HepG2 (cell line): Measurements from ENCODE around the gene CEACAM5. TPM values are rescaled to one million over a fixed set of nuclear protein-coding genes. Genes with fewer than 3 reads are reported as not detected.

Experiments used
- ATAC-seq: fragments of 200-7000 bp; cut with Tn5 transposase; 3 replicates; pipeline ENCODE4 v1.9.1; 2020; ENCODE audit warnings: mild to moderate bottlenecking, moderate library complexity
- BruUV-seq: library from RNA; stranded (reverse); fragments of 400-500 nt; replicated peaks from 2 replicates; lab custom pipeline; 2021; lab: Mats Ljungman, UMichigan
- CTCF ChIA-PET: fragments of 300-600 bp; formaldehyde crosslinking; extraction: SDS; loops from one replicate; lab custom pipeline; 2021; ENCODE audit warnings: low total read pairs, inconsistent platforms, low intra/inter-chr PET ratio; lab: Yijun Ruan, JAX
- POLR2A ChIA-PET: fragments of 350-600 bp; sonication (Branson Sonifier 250); formaldehyde crosslinking; loops from one replicate; lab custom pipeline; 2020; ENCODE audit warnings: antibody characterized with exemption, inconsistent platforms; lab: Yijun Ruan, JAX
- DNase-seq: peaks from one replicate; pipeline ENCODE4 v3.0.0-alpha.2; 2015; ENCODE audit warnings: low spot score
- FAIRE-seq: peaks from 3 replicates; lab custom pipeline; 2011; peaks lifted over from hg19 to GRCh38; lab: Jason Lieb, UNC
- H2AFZ ChIP-seq: one replicate; pipeline ENCODE4 v1.6.1; 2011; ENCODE audit warnings: low read length, inconsistent platforms
- H3K27ac ChIP-seq: fragments of 300-600 bp; 3 replicates; pipeline ENCODE4 v1.8.0; 2011; ENCODE audit warnings: mixed run types, mild to moderate bottlenecking, mixed read lengths, low read length, inconsistent platforms; ENCODE audit not compliant: insufficient read depth; ENCODE audit errors: extremely low read length
- H3K27me3 ChIP-seq, 2 experiments: fragments of 200-600 bp in 1 of 2; 2 replicates in 1 of 2; 3 replicates in 1 of 2; pipeline versions ENCODE4 v1.6.0 to v1.8.0; 2011; ENCODE audit warnings: low read length in 2 of 2, mild to moderate bottlenecking in 2 of 2, moderate library complexity in 2 of 2, inconsistent platforms in 1 of 2; ENCODE audit not compliant: insufficient read depth in 2 of 2, control insufficient read depth in 1 of 2
- H3K36me3 ChIP-seq, 2 experiments: fragments of 200-600 bp in 1 of 2; replicated peaks in 1 of 2; 2 replicates in 1 of 2; 3 replicates in 1 of 2; pipeline versions ENCODE4 v1.5.1 to v1.8.0; 2011; ENCODE audit warnings: low read length in 2 of 2, inconsistent platforms in 1 of 2; ENCODE audit not compliant: insufficient read depth in 2 of 2, control insufficient read depth in 1 of 2
- H3K4me1 ChIP-seq: 2 replicates; pipeline ENCODE4 v1.5.1; 2012; ENCODE audit warnings: low read length, inconsistent platforms; ENCODE audit not compliant: insufficient read depth
- H3K4me2 ChIP-seq: 2 replicates; pipeline ENCODE4 v1.6.0; 2011; ENCODE audit warnings: low read depth, low read length, inconsistent platforms
- H3K4me3 ChIP-seq, 3 experiments: fragments of 200-600 bp in 1 of 3; sonication (generic), shearing (Covaris generic) in 1 of 3; replicated peaks in 1 of 3; 2 replicates each; pipeline ENCODE4 v1.5.1; 2011 to 2016; ENCODE audit warnings: low read length in 3 of 3, inconsistent platforms in 2 of 3, low read depth in 2 of 3, mild to moderate bottlenecking in 2 of 3, control low read depth in 1 of 3, mixed read lengths in 1 of 3; ENCODE audit not compliant: insufficient read depth in 1 of 3
- H3K79me2 ChIP-seq: one replicate; pipeline ENCODE4 v1.6.1; 2011; ENCODE audit warnings: low read length, inconsistent platforms; ENCODE audit not compliant: insufficient read depth
- H3K9ac ChIP-seq: 2 replicates; pipeline ENCODE4 v1.6.0; 2011; ENCODE audit warnings: mild to moderate bottlenecking, low read depth, low read length, inconsistent platforms; ENCODE audit not compliant: insufficient read depth
- H3K9me3 ChIP-seq: 2 replicates; pipeline ENCODE4 v1.5.1; 2012; ENCODE audit warnings: mild to moderate bottlenecking, low read length
- H4K20me1 ChIP-seq: 2 replicates; pipeline ENCODE4 v1.6.0; 2011; ENCODE audit warnings: inconsistent platforms, mild to moderate bottlenecking, low read length, moderate library complexity; ENCODE audit not compliant: insufficient read depth
- GPBP1L1 ChIP-seq: sonication (generic); formaldehyde crosslinking; IDR thresholded peaks from 2 replicates; pipeline ENCODE4 v1.5.0; 2020; ENCODE audit warnings: mild to moderate bottlenecking, missing genetic modification reagents
- HNRNPLL ChIP-seq: fragments of 200-400 bp; formaldehyde crosslinking; IDR thresholded peaks from 2 replicates; pipeline ENCODE4 v1.6.1; 2017; ENCODE audit warnings: mild to moderate bottlenecking, low read depth, low read length; ENCODE audit not compliant: poor library complexity, severe bottlenecking
- KDM4B ChIP-seq: sonication (generic); formaldehyde crosslinking; IDR thresholded peaks from 2 replicates; pipeline ENCODE4 v1.4.0; 2020; ENCODE audit warnings: missing genetic modification reagents
- MAFF ChIP-seq: IDR thresholded peaks from 2 replicates; pipeline ENCODE4 v1.6.1; 2011; ENCODE audit warnings: low read depth, low read length, improper control_type of control experiment
- MAFK ChIP-seq, 2 experiments: IDR thresholded peaks in 1 of 2; conservative IDR thresholded peaks in 1 of 2; 2 replicates each; pipeline ENCODE4 v1.6.1; 2011; ENCODE audit warnings: improper control_type of control experiment in 2 of 2, low read length in 2 of 2
- MLLT10 ChIP-seq: sonication (generic); formaldehyde crosslinking; IDR thresholded peaks from 2 replicates; pipeline ENCODE4 v1.4.0; 2020; ENCODE audit warnings: missing genetic modification reagents
- RARA ChIP-seq: IDR thresholded peaks from 2 replicates; pipeline ENCODE4 v1.6.1; 2016; ENCODE audit warnings: missing genetic modification reagents, missing compliant biosample characterization
- REL ChIP-seq: sonication (generic); formaldehyde crosslinking; conservative IDR thresholded peaks from 2 replicates; pipeline ENCODE4 v1.8.0; 2022; ENCODE audit warnings: mild to moderate bottlenecking, missing genetic modification reagents, moderate library complexity
- SNAPC2 ChIP-seq: sonication (generic); formaldehyde crosslinking; IDR thresholded peaks from 2 replicates; pipeline ENCODE4 v1.8.1; 2022; ENCODE audit warnings: mild to moderate bottlenecking, missing genetic modification reagents
- SUZ12 ChIP-seq: fragments of 150-350 bp; IDR thresholded peaks from 2 replicates; pipeline ENCODE4 v1.6.1; 2014; ENCODE audit warnings: low read depth, low read length
- TAF1 ChIP-seq: sonication (generic); formaldehyde crosslinking; IDR thresholded peaks from 2 replicates; pipeline ENCODE4 v1.4.0; 2020; ENCODE audit warnings: missing genetic modification reagents
- THRA ChIP-seq: sonication (generic); formaldehyde crosslinking; IDR thresholded peaks from 2 replicates; pipeline ENCODE4 v1.4.0; 2020; ENCODE audit warnings: missing genetic modification reagents, borderline replicate concordance
- TOE1 ChIP-seq: sonication (generic); formaldehyde crosslinking; IDR thresholded peaks from 2 replicates; pipeline ENCODE4 v1.4.0; 2020; ENCODE audit warnings: mild to moderate bottlenecking, missing genetic modification reagents
- ZNF264 ChIP-seq: sonication (generic); formaldehyde crosslinking; IDR thresholded peaks from 2 replicates; pipeline ENCODE4 v1.4.0; 2020; ENCODE audit warnings: missing genetic modification reagents
- ZNF317 ChIP-seq: sonication (generic); formaldehyde crosslinking; IDR thresholded peaks from 2 replicates; pipeline ENCODE4 v1.5.0; 2020; ENCODE audit warnings: mild to moderate bottlenecking, missing genetic modification reagents
- ZNF746 ChIP-seq: sonication (generic); formaldehyde crosslinking; IDR thresholded peaks from 2 replicates; pipeline ENCODE4 v1.8.0; 2022; ENCODE audit warnings: mild to moderate bottlenecking, missing genetic modification reagents
- WGBS: methylation state at CpG from one replicate; pipeline ENCODE4 v1.1.6; 2017; ENCODE audit warnings: low lambda C conversion rate; 5-methylcytosine and 5-hydroxymethylcytosine counted together
- in situ Hi-C: cut with HindIII; loops from 2 replicates; pipeline ENCODE4 v1.10.0; 2017; ENCODE audit warnings: low pct_unique_long_range_greater_than_20kb; ENCODE audit not compliant: extremely low pct_ligation_motif_present
- intact Hi-C: fragments of 100-400 bp; cut with micrococcal nuclease; formaldehyde crosslinking; loops from one replicate; pipeline ENCODE4 v1.10.0; 2022; ENCODE audit not compliant: unreplicated experiment
- polyA plus RNA-seq, 8 experiments: library from polyadenylated mRNA; depleted of rRNA in 3 of 8; stranded (reverse) in 7 of 8; unstranded in 1 of 8; fragments of >200 nt; fragmentation: Illumina TruSeq in 4 of 8; extraction: Trizol in 4 of 8; gene quantifications; 2 replicates each; pipeline versions ENCODE4 v1.2.1 to v1.2.3, GENCODE V29; 2011 to 2016; ENCODE audit warnings: low read depth in 4 of 8, missing spikeins in 1 of 8, mixed read lengths in 1 of 8; ENCODE audit not compliant: insufficient read depth in 1 of 8
- total RNA-seq, 5 experiments: library from RNA; depleted of rRNA; stranded (reverse); fragments of >200 nt; fragmentation: Illumina TruSeq; extraction: Trizol; gene quantifications; 2 replicates each; pipeline ENCODE4 v1.2.3, GENCODE V29; 2016; ENCODE audit warnings: low read depth in 1 of 5

Gene CEACAM5
- total and polyA plus RNA-seq, 2 of the 13 experiments (the other 11 are each of a cell fraction or from before 2014, with no cell fraction given): not detected

GRCh38 chr19:41702171-41702651 lies 6.2 kb upstream of the CEACAM5 start:
- TF ChIP-seq MAFF (peak; percentile 79), MAFK (conservative IDR thresholded peaks at IDR 0.05 in 1 of 2, IDR thresholded peaks at IDR 0.05 in 1 of 2; ENCODE audit: low read length in 2 of 2) (peak; percentile 79 to 88), MLLT10 (CRISPR knock-in tag) (no peak), TOE1 (CRISPR knock-in tag) (no peak)
- intact Hi-C loops (no loop called here), in situ Hi-C loops (no loop called here)
- ChIA-PET POLR2A (no interaction called here), CTCF (no interaction called here)
- no peak overlapping the region for H3K4me3 ChIP-seq
- H3K4me1 ChIP-seq: 0 out of 2 replicates have a peak, but pooled peaks cover 3% of the 10 kb centered on the region
- H3K9me3 ChIP-seq: no peaks in the 10 kb centered on the region
- 0 out of 2 replicates have a peak, but pooled peaks cover 3% of the 10 kb centered on the region for H4K20me1 ChIP-seq
- ATAC-seq: no peak
- peaks cover 0 to 4% of the 10 kb centered on the region in 2 experiments; a peak in 1 of 5 replicates for H3K27me3 ChIP-seq
- no peaks in the 10 kb centered on the region for H3K36me3 ChIP-seq
- no peak for DNase-seq
- no peak overlapping the region for H3K9ac ChIP-seq
- no peak overlapping the region for H2AFZ ChIP-seq
- H3K79me2 ChIP-seq: no peaks in the 10 kb centered on the region
- H3K4me2 ChIP-seq: no peak overlapping the region
- no peak for FAIRE-seq
- no peak overlapping the region for H3K27ac ChIP-seq
- WGBS: 10% methylated on average over 3 of the region's 3 CpGs
- no TSS peak for BruUV-seq

- Histone ChIP-seq H3K9me3 (no peaks in the 10 kb centered on the region), H3K79me2 (no peaks in the 10 kb centered on the region), H4K20me1 (0 out of 2 replicates have a peak, but pooled peaks cover 3% of the 10 kb centered on the region), H3K4me2 (no peak overlapping the region), H3K4me1 (0 out of 2 replicates have a peak, but pooled peaks cover 5% of the 10 kb centered on the region), H3K27me3 (0 out of 5 replicates have a peak, but pooled peaks cover 0 to 8% of the 10 kb centered on the region in 2 experiments), H3K9ac (no peak overlapping the region), H3K4me3 (no peak overlapping the region), H2AFZ (no peak overlapping the region), H3K27ac (no peak overlapping the region), H3K36me3 (no peaks in the 10 kb centered on the region)
- TF ChIP-seq ZNF264 (CRISPR knock-in tag) (no peak), RARA (CRISPR knock-in tag) (no peak), SNAPC2 (no peak), TAF1 (CRISPR knock-in tag) (no peak), REL (no peak), SUZ12 (no peak), HNRNPLL (no peak), KDM4B (CRISPR knock-in tag) (no peak), GPBP1L1 (CRISPR knock-in tag) (no peak), THRA (no peak), ZNF317 (CRISPR knock-in tag) (no peak), ZNF746 (no peak)
- no peak for FAIRE-seq
- CTCF ChIA-PET: no interaction called here
- 10% methylated on average over 6 of the region's 8 CpGs for WGBS
- DNase-seq: no peak
- intact Hi-C loops (no loop called here), in situ Hi-C loops (no loop called here)
- POLR2A ChIA-PET: no interaction called here
- no TSS peak for BruUV-seq
- ATAC-seq: no peak
Measured at GRCh38 chr19:41703602-41704293, 4.7 kb upstream of the CEACAM5 start.
